Transverse colon (tissue), 4 donors: ENCODE data around the gene LYVE1. TPM values are rescaled to one million over a fixed set of nuclear protein-coding genes. Genes with fewer than 3 reads are reported as not detected.

Source experiments
- DNase-seq: peaks from one replicate; pipeline ENCODE4 v3.0.0-alpha.2; 2019
- H3K27ac ChIP-seq, 4 donors: fragments of 200-600 bp; sonication (generic); 2 replicates each; pipeline ENCODE4 v1.5.1; 2016 to 2018; ENCODE audit warnings: inconsistent platforms in 4 of 4
- H3K27me3 ChIP-seq: fragments of 200-600 bp; sonication (generic); 2 replicates; pipeline ENCODE4 v1.5.1; 2017; ENCODE audit warnings: inconsistent platforms
- H3K36me3 ChIP-seq, 4 donors: fragments of 200-600 bp; sonication (generic); 2 replicates each; pipeline ENCODE4 v1.5.1; 2017 to 2019; ENCODE audit warnings: inconsistent platforms in 4 of 4
- H3K4me1 ChIP-seq, 4 donors: fragments of 200-600 bp; sonication (generic); 2 replicates each; pipeline ENCODE4 v1.5.1; 2017 to 2020; ENCODE audit warnings: inconsistent platforms in 4 of 4
- H3K4me3 ChIP-seq, 4 donors: fragments of 200-600 bp; sonication (generic); 1 replicate in 1 of 4; 2 replicates in 3 of 4; pipeline versions ENCODE4 v1.5.1 to v1.6.1; 2017 to 2019; ENCODE audit warnings: inconsistent platforms in 4 of 4
- H3K9me3 ChIP-seq, 2 donors: fragments of 200-600 bp; sonication (generic); 2 replicates each; pipeline ENCODE4 v1.5.1; 2017 to 2019; ENCODE audit warnings: inconsistent platforms in 2 of 2
- EP300 ChIP-seq: sonication (generic); formaldehyde crosslinking; IDR thresholded peaks from one replicate; pipeline ENCODE4 v1.6.1; 2017; ENCODE audit warnings: antibody characterized with exemption, low read depth
- POLR2A ChIP-seq: fragments of 450-650 bp; IDR thresholded peaks from one replicate; pipeline ENCODE4 v1.6.1; 2016; ENCODE audit warnings: antibody characterized with exemption, mild to moderate bottlenecking, moderate library complexity
- POLR2AphosphoS5 ChIP-seq, 3 donors: sonication (generic); formaldehyde crosslinking; IDR thresholded peaks; one replicate each; pipeline ENCODE4 v1.6.1; 2016; ENCODE audit warnings: antibody characterized with exemption in 3 of 3
- WGBS, 2 donors: methylation state at CpG; one replicate each; pipeline ENCODE4 v1.1.5; 2018; ENCODE audit warnings: low coverage in 1 of 2; 5-methylcytosine and 5-hydroxymethylcytosine counted together
- in situ Hi-C, 4 donors: fragments of 200-750 bp; cut with MboI; loops; one replicate each; pipeline versions ENCODE4 v1.15.0 to v1.15.1; 2017; ENCODE audit warnings: low sequenced_read_pairs in 3 of 4, low pct_ligation_motif_present in 1 of 4, low pct_unique_long_range_greater_than_20kb in 1 of 4
- intact Hi-C: fragments of 100-400 bp; cut with DNase I; formaldehyde crosslinking; loops from one replicate; pipeline ENCODE4 v1.15.1; 2023; ENCODE audit warnings: low total_unique reads
- total RNA-seq, 4 donors: library from RNA; depleted of rRNA; stranded (reverse); fragments of >200 nt; gene quantifications; one replicate each; pipeline ENCODE4 v1.1.0, GENCODE V29; 2016
- TF ChIP-seq, protein P1 (sequence below), 5 experiments: fragments of 200-600 bp in 3 of 5; fragments of 450-650 bp in 2 of 5; sonication (generic) in 3 of 5; IDR thresholded peaks; 1 replicate in 2 of 5; 2 replicates in 3 of 5; pipeline ENCODE4 v1.5.1; 2016 to 2017; ENCODE audit warnings: antibody characterized with exemption in 5 of 5, inconsistent platforms in 3 of 5, mild to moderate bottlenecking in 2 of 5, moderate library complexity in 1 of 5

Gene LYVE1
- total RNA-seq, 4 donors from 2014 or later, result 8.2 to 41.6 (median 31.7) TPM

DNA sequence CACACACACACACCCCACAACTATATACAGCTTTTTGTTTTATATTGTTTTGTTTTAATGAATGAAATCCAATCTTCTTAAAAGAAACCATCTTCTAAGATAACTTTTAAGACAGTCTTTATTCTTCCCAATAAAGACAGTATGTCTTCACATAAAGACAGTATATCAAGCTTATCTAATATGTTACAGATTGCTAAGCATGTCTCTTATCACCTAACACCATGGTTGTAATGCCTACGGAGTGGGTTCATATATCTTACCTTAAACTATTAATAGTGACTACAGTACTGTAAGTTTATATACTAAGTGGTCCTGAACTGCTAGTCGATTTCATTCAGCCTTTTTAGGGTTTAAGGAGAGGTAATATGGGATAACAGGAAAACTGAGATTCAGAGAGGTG is 35.9 kb downstream of the LYVE1 start:
- Histone ChIP-seq H3K4me3 (no peak overlapping the region), H3K27me3 (no peaks in the 10 kb centered on the region), H3K4me1 (peaks cover 0 to 6% (median 0%) of the 10 kb centered on the region in 4 donors), H3K9me3 (no peaks in the 10 kb centered on the region), H3K27ac (no peak overlapping the region), H3K36me3 (peaks cover 0 to 23% (median 8%) of the 10 kb centered on the region in 4 donors)
- WGBS, 2 donors, result 66 to 96% methylated on average over 2 of the region's 2 CpGs
- DNase-seq, result no peak
- in situ Hi-C loops, result loop anchor here in 1 of 4 donors (25.0 kb wide), 1 partner anchor 205 kb away; no protein-coding TSS in a partner anchor
- TF ChIP-seq, protein P1, sequence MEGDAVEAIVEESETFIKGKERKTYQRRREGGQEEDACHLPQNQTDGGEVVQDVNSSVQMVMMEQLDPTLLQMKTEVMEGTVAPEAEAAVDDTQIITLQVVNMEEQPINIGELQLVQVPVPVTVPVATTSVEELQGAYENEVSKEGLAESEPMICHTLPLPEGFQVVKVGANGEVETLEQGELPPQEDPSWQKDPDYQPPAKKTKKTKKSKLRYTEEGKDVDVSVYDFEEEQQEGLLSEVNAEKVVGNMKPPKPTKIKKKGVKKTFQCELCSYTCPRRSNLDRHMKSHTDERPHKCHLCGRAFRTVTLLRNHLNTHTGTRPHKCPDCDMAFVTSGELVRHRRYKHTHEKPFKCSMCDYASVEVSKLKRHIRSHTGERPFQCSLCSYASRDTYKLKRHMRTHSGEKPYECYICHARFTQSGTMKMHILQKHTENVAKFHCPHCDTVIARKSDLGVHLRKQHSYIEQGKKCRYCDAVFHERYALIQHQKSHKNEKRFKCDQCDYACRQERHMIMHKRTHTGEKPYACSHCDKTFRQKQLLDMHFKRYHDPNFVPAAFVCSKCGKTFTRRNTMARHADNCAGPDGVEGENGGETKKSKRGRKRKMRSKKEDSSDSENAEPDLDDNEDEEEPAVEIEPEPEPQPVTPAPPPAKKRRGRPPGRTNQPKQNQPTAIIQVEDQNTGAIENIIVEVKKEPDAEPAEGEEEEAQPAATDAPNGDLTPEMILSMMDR (IDR thresholded peaks at IDR 0.05), result no peak
- TF ChIP-seq POLR2AphosphoS5 (IDR thresholded peaks at IDR 0.05) (no peak), EP300 (no peak), POLR2A (no peak)
- intact Hi-C loops, result no loop called here

DNA sequence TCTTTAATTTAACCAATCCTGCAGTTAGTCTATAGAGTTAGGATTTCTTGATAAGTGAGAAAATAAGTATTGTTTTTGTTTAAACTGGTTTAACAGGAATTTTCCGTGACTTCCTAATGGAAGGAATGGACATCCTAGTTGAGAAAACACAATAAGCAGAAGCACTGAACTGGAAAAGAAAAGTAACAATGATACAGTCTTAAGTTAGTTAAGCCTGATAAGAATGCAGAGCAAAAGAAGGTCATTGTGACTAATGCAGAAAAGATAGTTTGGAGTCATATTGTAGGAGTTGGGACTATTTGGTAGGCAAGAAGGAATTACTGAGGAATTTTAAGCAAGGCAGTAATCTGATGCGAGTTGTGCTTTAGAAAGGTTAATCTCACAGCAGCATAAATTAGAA is 39.2 kb downstream of the LYVE1 start:
- H3K27ac ChIP-seq, result no peak overlapping the region
- H3K27me3 ChIP-seq, result no peaks in the 10 kb centered on the region
- H3K4me3 ChIP-seq, result no peak overlapping the region
- H3K4me1 ChIP-seq, result peaks cover 0 to 12% (median 2%) of the 10 kb centered on the region in 4 donors
- in situ Hi-C loops (loop anchor here in 1 of 4 donors (25.0 kb wide), 1 partner anchor 208 kb away; no protein-coding TSS in a partner anchor), intact Hi-C loops (no loop called here)
- no peak for DNase-seq
- H3K36me3 ChIP-seq, result peaks cover 0 to 33% (median 11%) of the 10 kb centered on the region in 4 donors
- TF ChIP-seq EP300 (no peak), POLR2AphosphoS5 (IDR thresholded peaks at IDR 0.05) (no peak), POLR2A (no peak)
- TF ChIP-seq, protein P1 (IDR thresholded peaks at IDR 0.05), result no peak
- H3K9me3 ChIP-seq, result no peaks in the 10 kb centered on the region
- whole genome bisulfite sequencing, 2 donors, result 94 to 100% methylated on average over 2 of the region's 2 CpGs

DNA sequence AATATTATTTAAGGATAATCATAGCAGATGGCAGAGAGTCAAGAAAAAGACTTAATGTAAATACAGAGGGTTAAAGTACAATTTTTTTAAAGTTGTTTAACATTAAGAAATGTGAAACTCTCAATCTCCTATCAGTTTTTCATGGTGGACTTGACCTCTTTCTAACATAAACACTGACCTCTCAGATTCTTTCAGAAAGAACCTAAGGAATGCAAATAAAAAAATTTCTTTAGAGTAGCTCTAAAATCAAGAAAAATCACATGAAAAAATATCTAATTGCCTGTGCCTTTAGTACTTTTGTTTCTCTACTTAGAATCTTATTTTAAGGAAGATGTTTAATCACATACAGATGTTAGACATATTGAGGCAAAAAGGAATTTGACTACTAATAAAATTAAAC is 40.3 kb downstream of the LYVE1 start:
- H3K27ac ChIP-seq, result no peak overlapping the region
- H3K27me3 ChIP-seq, result no peaks in the 10 kb centered on the region
- intact Hi-C loops, result no loop called here
- H3K36me3 ChIP-seq, result peaks cover 0 to 31% (median 9%) of the 10 kb centered on the region in 4 donors
- H3K4me3 ChIP-seq, result no peak overlapping the region
- no peaks in the 10 kb centered on the region for H3K9me3 ChIP-seq
- in situ Hi-C loops, result loop anchor here in 1 of 4 donors (25.0 kb wide), 1 partner anchor 209 kb away; no protein-coding TSS in a partner anchor
- peaks cover 0 to 12% (median 2%) of the 10 kb centered on the region in 4 donors for H3K4me1 ChIP-seq
- TF ChIP-seq, protein P1 (IDR thresholded peaks at IDR 0.05), result no peak
- TF ChIP-seq EP300, result no peak
- no peak for TF ChIP-seq POLR2AphosphoS5 (IDR thresholded peaks at IDR 0.05)
- TF ChIP-seq POLR2A, result no peak
- DNase-seq, result no peak

DNA sequence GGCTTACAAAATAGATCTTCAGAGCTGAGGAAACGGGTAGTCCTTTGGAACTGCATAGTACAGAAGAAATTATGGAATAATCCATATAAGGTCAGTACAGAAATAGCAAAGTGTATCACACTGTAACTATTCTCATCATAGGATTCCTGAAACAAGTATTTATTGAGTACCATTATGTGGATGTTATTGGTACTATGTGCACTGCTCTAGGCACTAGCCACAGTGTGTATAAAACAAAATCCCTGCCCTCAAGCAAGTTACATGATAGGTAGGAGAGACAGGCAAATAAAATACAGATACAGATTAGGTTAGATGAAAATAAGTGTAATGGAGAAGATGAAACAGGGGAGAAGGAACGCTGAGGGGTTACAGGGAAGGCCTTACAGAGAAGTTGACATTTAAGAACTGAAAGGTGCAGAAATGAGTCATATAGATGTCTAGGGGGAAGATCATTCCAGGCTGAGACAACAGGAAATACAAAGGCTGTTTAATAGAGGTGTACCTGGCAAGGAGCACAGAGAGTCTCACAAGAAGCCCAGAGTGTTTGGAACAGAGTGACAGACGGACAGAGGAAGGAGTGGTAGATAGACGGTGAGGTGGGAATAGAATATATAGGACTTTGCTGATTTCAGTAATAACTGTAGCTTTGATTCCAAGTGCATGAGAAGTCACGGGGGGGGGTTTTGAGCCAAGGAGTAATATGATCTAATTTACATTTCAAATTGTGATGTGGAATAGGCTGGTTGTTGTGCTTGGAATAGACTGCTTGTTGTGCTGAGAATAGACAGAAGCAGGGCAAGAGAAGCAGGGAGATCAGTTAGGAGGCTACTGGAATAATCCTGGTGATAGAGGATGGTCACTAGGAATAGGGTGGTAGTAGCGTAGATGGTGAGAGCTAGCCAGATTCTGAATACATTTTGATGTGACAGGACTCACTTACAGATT is 41.2 kb downstream of the LYVE1 start:
- 61 to 67% methylated on average over 6 of the region's 6 CpGs for WGBS, 2 donors
- Histone ChIP-seq H3K36me3 (peaks cover 0 to 32% (median 9%) of the 10 kb centered on the region in 4 donors), H3K4me3 (no peak overlapping the region), H3K9me3 (no peaks in the 10 kb centered on the region), H3K27me3 (no peaks in the 10 kb centered on the region), H3K4me1 (peaks cover 0 to 12% (median 2%) of the 10 kb centered on the region in 4 donors), H3K27ac (no peak overlapping the region)
- TF ChIP-seq EP300, result no peak
- DNase-seq, result no peak
- in situ Hi-C loops, result loop anchor here in 1 of 4 donors (25.0 kb wide), 1 partner anchor 210 kb away; no protein-coding TSS in a partner anchor
- intact Hi-C loops, result no loop called here
